8988T (cell line): ENCODE results near the gene TMOD2.

ENCODE experiments used
- DNase-seq: peaks from one replicate; pipeline ENCODE4 v3.0.0; 2011

The TMOD2 gene

DNA sequence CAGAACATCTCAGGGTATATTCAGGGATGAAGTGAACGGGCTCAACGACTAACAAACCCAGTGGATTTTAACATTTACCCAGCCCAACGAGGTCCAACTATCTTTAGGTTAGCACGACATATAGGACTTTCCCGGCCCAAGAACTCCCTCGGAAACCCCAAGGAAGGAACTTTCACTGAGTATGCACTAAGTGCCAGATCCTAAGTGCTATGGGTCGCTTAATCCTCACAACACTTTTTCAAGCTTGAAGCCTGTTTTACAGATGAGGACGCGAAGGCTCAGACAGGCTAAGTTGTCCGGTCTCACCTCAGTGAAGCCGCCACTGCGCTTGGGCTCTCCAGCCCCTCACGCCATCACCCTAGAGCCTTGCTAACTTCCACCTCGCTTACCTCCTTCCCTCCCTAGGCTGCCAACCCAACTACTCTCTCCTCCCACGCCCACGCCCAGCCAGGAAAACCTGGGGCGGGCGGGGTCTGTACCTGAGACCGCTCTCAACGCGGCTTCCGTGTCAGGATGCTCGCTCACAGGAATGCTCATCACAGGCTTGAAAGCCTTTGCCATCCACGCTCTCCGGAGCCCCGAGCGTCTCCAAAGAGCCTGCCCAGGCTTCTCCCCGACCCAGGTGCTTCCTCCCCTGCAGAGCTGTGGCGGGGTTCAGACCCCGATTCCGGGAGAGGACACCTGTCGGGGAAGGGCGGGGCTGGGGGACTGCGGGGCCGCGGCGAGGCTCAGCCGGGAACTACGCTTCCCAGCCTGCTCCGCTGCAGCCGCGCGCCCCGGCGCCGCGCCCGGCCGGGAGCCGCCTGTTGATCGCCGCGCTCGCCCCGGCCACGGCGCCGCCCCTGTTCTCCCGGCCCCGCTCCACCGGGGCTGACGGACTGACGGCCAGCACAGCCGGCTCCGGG lies at the start of gene TMOD2:
Gene TMOD2, plus strand, starts transcription at position 806 of the 905 bp plus-strand sequence. CDS start 14,845 bp downstream, outside the sequence.
- DNase-seq = peak; percentile 41

DNA sequence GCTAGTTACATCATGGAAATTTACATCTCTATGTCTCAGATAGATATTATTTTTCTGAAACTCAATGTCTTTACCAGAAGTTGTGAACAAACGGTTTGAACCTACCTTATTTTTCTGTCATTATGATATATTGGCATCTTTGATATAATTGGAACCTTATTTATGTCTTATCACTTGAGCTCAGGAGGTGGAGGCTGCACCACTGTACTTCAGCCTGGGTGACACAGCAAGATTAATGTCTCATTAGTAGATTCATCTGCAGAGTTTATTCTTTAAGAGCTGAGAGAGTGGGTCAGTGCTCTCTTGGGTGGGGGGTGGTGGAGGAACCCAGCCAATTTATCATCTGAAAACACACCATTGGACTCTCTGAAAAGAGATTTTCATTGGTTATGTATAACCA lies 48.7 kb upstream of the TMOD2 start:
- DNase-seq = no peak

GRCh38 chr15:51706291-51706690 lies 45.1 kb upstream of the TMOD2 start:
- no peak for DNase-seq

- DNase-seq = no peak
Observed at GRCh38 chr15:51706926-51707608, 44.3 kb upstream of the TMOD2 start.

- DNase-seq = no peak
Observed at GRCh38 chr15:51708013-51708412, 43.4 kb upstream of the TMOD2 start.

- no peak for DNase-seq
Observed at GRCh38 chr15:51709031-51709430, 42.4 kb upstream of the TMOD2 start.

- DNase-seq = no peak
Observed at GRCh38 chr15:51714162-51714561, 37.2 kb upstream of the TMOD2 start.

DNA sequence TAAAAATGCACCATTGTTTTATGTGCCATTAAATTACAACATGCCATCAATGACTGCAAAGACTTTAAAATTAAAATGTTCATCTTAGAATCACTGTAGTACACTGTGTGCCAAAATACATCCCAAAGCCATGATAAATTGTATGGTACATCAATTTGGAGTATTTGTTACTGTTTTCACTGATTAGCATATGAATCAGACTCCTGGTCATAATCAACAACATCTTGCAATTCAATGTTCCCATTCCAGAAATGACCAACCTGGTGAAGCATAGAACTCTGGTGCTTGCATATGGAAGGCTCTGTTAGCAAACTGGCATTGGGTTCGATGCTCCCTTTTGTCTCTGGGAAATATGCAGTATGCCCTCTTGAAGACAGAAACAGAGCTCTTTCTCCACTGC lies 36.5 kb upstream of the TMOD2 start:
- DNase-seq = no peak

DNA sequence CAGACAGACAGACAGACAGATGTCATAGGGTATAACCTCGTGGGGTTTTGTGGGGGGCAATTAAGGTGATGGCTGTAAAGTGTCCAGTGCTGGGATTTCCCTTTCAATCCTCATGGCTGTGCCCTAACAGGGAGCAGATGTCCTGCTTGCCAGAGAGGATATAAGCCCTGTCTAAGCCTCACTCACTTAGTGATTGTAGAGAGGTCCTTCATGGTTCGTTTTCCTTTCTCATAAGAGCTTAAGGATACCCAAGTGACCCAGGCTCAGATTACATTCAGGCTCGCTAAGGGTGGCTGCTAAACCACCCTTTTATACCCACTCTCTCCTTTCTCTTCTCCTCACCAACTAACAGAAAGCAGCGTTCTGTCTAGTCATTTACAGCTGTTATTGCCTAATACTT lies 33.2 kb upstream of the TMOD2 start:
- no peak for DNase-seq

DNA sequence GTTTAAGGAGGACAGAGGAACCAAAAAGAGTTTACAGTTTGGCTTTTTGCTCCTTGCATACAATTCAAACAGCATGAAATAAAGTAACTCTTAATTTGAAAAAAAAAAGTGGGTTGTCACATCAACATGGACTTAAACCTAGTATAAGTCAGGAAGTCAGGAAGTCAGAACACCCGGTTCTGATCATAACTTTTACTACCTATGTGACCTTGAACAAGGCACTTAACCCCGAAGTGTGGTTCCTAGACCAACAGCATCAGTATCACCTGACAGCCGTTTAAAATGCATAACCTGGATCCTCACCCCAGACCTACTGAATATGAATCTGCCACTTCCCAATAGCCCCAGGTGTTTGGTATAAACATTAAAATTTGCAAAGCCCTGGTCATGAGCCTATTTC lies 32.7 kb upstream of the TMOD2 start:
- no peak for DNase-seq

DNA sequence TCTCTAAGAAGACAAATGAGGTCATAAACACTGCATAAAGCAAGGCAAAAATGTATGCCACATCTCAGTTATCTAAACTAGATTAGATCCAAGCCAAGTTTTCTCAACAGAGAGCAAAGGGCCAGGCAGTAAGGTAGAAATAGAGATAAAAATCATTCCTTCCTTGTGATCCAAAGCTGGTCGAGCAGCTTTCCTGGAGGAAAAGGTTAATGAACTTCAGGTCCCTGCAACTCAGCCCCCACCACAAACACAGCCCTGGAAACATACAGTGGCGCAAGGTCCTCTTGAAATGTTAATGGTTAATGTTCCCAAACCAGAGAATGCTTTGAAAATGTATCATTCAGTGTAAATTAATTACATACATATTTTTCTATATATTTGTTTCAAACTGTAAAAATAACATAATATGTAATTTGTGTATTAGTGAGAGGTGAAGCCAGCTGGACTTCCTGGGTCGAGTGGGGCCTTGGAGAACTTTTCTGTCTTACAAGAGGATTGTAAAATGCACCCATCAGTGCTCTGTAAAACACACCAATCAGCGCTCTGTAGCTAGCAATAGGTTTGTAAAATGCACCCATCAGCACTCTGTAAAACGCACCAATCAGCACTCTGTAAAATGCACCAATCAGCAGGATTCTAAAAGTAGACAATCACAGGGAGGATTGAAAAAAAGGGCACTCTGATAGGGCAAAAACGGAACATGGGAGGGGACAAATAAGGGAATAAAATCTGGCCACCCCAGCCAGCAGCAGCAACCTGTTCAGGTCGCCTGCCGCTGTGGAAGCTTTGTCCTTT lies 31.0 kb upstream of the TMOD2 start:
- DNase-seq = no peak

GRCh38 chr15:51721199-51721960 lies 30.0 kb upstream of the TMOD2 start:
- no peak for DNase-seq

- DNase-seq = no peak
Observed at GRCh38 chr15:51724199-51724598, 27.2 kb upstream of the TMOD2 start.

DNA sequence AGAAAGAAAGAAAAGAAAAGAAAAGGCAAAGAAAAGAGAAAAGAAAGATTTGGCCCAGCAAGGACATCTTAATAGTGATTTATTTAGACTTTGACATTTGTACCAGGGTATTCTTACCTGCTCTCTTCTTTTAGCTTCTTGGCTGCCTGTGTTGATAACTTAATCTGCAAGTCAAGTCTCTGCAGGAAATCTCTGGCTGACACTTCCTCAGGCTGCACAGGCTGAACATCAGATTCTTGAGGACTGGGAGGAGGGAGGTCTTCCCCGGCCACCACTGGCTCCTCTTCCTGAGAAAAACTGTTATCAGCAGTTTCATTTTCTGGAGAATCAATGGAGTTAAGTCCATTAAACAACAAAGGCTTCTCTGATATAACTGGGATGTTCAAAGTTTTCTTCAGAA lies 26.7 kb upstream of the TMOD2 start:
- DNase-seq = no peak

DNA sequence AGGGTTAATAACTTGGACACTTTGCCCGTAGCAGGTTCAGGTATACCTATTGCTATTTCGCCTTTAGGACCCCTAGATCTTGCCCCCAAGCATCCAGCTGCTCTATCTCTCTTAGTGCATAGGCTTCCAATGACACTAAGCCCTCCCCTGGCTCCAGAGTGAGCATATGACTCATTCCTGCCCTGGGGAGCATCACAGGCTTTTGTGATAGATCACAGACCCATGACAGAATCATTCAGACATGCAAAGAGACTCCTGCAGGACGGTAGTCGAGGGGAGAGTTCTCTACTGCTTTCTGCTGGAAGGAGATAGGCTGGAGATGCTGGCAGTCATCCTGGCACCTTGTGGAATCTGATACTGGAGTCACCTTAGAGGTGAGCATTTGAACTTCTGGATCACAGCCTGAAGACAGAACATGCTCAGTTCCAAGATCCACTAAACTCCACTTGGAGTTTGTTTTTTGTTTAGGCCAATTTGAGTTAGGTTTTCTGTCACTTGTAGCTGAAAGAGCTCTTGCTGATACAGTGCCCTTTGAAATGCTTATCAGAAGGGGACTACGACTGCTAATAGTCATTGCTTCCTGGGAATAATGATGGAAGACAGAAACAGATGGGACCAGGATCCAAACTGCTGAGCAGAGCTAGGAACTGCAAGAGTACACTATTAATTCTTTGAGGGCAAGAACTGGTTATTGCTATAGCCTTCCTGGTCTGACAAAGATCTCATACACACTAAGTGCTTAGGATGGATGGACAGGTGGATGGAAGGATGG lies 24.9 kb upstream of the TMOD2 start:
- peak; percentile 38 for DNase-seq

DNA sequence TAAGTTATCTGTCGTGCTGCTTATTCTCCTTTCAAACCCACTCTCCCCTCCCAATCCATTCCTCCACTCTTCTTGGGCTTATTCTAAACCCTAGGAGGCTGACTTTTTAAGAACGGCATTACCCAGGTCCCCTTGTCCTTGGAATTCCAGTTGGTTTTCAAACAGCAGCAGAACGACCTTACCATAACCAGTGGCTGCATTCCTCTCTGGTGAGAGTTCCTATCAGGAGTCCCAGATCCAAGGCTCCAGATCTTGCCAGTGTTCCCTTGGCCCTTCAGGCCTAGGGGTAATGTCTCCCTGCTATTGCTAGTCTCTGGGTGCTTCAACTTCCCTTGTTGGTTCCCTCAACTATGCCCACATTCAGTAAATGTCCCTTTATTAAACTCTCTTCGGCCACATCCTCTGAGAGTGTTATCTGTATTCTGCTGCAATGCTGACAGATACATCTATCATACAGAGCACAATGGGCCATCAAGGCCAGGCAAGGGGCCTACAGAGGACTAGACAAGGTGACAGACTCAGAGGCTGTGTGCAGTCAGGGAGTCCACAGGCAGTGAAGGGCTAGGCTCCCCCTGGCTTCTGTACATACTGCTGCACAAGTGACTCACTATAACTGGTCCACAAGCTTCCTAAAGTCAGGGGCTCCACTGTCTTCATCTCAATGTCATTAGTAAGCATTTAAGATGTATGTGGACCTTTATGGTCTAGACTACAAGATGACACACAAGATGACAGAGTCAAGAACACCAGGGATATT lies 24.1 kb upstream of the TMOD2 start:
- no peak for DNase-seq

DNA sequence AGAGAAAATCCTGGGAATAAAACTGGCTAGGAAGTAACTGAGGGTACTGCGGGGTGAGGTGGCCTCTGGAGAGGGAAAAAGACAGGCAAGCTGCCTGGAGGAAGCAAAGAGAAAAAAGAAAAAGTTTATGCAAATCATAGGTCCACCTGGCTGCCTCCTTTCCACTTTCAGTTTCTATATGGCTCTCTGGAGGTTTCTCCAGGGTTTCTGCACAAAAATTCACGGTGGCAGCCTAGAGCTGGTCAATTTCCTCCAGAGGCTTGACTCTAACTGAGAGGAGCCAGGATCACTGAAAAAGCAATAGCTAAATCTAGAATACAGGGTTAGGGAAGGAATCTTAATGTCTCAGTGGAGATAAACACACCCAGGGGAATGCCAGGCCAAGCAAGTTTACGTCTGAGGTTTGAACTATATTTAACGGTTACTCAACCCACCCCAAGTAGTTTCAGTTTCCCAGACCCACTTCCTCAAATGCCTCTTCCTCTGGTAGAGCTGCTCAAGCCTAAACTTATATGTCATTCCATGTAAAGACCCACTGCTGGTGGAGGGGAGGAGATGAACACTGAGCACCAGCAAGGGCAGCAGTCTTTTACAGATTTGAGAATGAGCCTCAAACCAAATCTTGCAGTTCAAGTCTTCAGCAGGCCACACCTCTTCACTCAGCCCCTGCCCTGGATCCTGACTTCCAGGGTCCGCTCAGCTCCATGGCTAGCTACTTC lies 19.7 kb upstream of the TMOD2 start:
- no peak for DNase-seq

DNA sequence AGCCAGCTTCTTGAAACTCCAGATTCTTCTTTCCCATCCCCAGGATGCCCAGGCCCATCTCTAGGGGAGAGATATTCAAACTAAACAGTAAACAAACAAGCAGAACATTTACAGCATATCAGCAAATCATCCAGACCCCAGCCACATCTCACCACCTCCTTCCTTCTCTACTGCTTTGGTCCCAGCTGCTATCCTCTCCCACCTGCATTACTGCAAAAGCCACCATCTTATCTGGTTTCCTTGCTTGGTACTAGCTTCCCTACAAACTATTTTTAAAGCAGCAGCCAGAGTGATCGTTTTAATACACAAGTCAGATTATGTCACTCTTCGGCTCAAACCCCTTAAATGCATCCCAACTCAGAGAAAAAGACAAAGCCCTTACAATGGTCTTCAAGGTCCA lies 18.8 kb upstream of the TMOD2 start:
- no peak for DNase-seq

DNA sequence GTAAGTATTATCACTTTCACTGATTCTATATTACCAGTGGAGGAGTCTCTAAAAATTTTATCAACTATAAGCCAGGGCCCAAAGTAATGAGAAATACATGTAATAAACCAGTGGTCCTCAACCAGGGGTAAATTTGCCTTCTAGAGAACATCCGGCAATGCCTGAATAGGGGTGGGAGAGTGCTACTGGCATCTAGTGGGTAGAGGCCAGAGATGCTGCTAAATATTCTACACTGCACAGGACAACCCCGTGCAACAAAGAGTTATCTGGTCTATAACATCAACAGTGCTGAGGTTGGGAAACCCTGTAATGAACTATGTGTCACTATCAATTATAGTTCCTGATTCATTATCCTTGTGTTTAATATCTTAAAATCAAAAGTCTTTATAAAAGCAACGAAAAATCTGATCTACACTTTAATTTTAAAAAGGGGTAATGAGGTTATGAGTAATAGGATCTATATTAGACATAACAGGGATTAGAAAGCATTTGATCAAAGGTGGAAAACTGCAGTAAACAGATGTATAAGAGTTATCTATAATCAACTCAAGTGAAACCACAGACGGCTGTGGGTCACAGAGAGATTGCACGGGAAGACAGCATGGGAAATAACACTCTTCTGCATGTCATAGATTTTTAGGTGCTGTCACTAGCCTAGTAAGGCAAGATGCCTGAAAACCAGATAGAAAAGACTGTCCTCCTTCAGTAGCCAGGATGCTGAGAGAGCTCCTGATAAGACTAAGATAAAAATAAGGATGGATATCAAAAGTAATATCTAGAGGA lies 16.0 kb upstream of the TMOD2 start:
- no peak for DNase-seq

GRCh38 chr15:51736069-51736468 lies 15.3 kb upstream of the TMOD2 start:
- DNase-seq = no peak
